Body of pancreas (tissue), 4 donors: ENCODE data around the gene HUNK. TPM values are rescaled to one million over a fixed set of nuclear protein-coding genes. Genes with fewer than 3 reads are reported as not detected.

Experiments used
- ATAC-seq: fragments of 150-250 bp; one replicate; pipeline ENCODE4 v1.9.1; 2016
- DNase-seq, 4 donors: peaks; one replicate each; pipeline ENCODE4 v3.0.0-alpha.2; 2019
- H3K27ac ChIP-seq, 4 donors: fragments of 200-600 bp; sonication (generic); 1 replicate in 3 of 4; 2 replicates in 1 of 4; pipeline versions ENCODE4 v1.5.1 to v1.6.1; 2016 to 2019; ENCODE audit warnings: mild to moderate bottlenecking in 1 of 4, mixed read lengths in 1 of 4, moderate library complexity in 1 of 4
- H3K27me3 ChIP-seq, 2 donors: fragments of 200-600 bp; sonication (generic); one replicate each; pipeline ENCODE4 v1.6.0; 2016; ENCODE audit warnings: mild to moderate bottlenecking in 1 of 2
- H3K36me3 ChIP-seq, 2 donors: fragments of 200-600 bp; sonication (generic); replicated peaks in 1 of 2; 2 replicates each; pipeline ENCODE4 v1.5.1; 2016; ENCODE audit warnings: low read depth in 2 of 2; ENCODE audit not compliant: insufficient read depth in 1 of 2
- H3K4me1 ChIP-seq: fragments of 200-600 bp; sonication (generic); one replicate; pipeline ENCODE4 v1.6.0; 2016
- H3K4me3 ChIP-seq, 2 donors: fragments of 200-600 bp; sonication (generic); 1 replicate in 1 of 2; 2 replicates in 1 of 2; pipeline ENCODE4 v1.5.1; 2016 to 2019
- H3K9me3 ChIP-seq, 3 donors: fragments of 200-600 bp; sonication (generic); 1 replicate in 2 of 3; 2 replicates in 1 of 3; pipeline ENCODE4 v1.5.1; 2016
- POLR2A ChIP-seq, 3 donors: fragments of 450-650 bp; IDR thresholded peaks; one replicate each; pipeline ENCODE4 v1.6.1; 2016; ENCODE audit warnings: antibody characterized with exemption in 3 of 3, mild to moderate bottlenecking in 2 of 3
- WGBS, 2 donors: methylation state at CpG; one replicate each; pipeline ENCODE4 v1.1.5; 2017; 5-methylcytosine and 5-hydroxymethylcytosine counted together
- intact Hi-C: fragments of 100-400 bp; cut with DNase I; formaldehyde crosslinking; loops from one replicate; pipeline ENCODE4 v1.15.1; 2023
- total RNA-seq, 2 donors: library from RNA; depleted of rRNA; stranded (reverse); fragments of >200 nt; gene quantifications; one replicate each; pipeline ENCODE4 v1.1.0, GENCODE V29; 2016
- TF ChIP-seq, protein P1 (sequence below), 7 experiments: fragments of 450-650 bp in 4 of 7; fragments of 200-600 bp in 3 of 7; sonication (generic) in 3 of 7; IDR thresholded peaks; one replicate each; pipeline ENCODE4 v1.5.1; 2016 to 2019; ENCODE audit warnings: antibody characterized with exemption in 7 of 7

Gene HUNK
- total RNA-seq, 2 donors from 2014 or later, result 6.7 to 9.2 TPM

DNA sequence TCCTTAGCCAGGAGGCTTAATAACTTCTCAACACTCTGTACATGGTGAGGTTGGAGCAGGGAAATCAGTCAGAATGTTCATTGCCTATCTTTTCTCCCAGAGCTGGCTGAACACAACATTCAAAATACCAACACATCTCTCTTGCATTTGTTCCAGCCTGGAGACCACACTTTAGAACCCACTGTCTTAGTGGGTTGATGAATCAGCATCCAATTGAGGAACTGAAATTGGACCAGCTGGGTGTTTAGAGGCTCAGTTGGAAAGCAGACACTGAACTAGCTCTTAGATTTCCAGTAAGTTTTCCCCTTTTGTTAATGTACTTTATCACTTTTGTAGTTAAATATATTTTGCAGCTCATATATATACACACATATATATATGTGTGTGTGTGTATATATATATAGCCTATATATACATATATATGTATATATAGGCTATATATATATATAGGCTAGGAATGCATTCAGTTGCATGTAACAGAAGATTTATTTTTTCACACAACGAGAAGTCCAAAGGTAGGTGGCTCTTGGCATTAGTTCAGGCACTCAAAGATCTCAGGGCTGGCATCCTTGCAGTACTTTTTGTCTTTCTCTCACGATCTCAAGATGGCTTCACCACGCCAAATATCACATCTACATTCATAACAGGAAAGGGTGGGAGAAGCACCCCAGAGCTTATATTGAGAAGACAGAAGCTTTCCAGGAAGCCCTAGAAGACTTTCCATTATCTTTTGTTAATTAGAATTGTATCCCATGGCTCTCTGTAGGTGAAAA lies 35.0 kb upstream of the HUNK start:
- H3K27ac ChIP-seq, result no peak overlapping the region
- no peak overlapping the region for H3K4me3 ChIP-seq
- H3K36me3 ChIP-seq, result no peaks in the 10 kb centered on the region
- H3K4me1 ChIP-seq, result no peaks in the 10 kb centered on the region
- 64 to 68% methylated on average over 3 of the region's 3 CpGs for WGBS, 2 donors
- H3K9me3 ChIP-seq, result no peaks in the 10 kb centered on the region
- DNase-seq (peak in 1 of 4 donors; percentile 2), ATAC-seq (no peak)
- intact Hi-C loops, result no loop called here
- no peaks in the 10 kb centered on the region for H3K27me3 ChIP-seq
- no peak for TF ChIP-seq POLR2A (IDR thresholded peaks at IDR 0.05)
- TF ChIP-seq, protein P1, sequence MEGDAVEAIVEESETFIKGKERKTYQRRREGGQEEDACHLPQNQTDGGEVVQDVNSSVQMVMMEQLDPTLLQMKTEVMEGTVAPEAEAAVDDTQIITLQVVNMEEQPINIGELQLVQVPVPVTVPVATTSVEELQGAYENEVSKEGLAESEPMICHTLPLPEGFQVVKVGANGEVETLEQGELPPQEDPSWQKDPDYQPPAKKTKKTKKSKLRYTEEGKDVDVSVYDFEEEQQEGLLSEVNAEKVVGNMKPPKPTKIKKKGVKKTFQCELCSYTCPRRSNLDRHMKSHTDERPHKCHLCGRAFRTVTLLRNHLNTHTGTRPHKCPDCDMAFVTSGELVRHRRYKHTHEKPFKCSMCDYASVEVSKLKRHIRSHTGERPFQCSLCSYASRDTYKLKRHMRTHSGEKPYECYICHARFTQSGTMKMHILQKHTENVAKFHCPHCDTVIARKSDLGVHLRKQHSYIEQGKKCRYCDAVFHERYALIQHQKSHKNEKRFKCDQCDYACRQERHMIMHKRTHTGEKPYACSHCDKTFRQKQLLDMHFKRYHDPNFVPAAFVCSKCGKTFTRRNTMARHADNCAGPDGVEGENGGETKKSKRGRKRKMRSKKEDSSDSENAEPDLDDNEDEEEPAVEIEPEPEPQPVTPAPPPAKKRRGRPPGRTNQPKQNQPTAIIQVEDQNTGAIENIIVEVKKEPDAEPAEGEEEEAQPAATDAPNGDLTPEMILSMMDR (IDR thresholded peaks at IDR 0.05), result no peak

DNA sequence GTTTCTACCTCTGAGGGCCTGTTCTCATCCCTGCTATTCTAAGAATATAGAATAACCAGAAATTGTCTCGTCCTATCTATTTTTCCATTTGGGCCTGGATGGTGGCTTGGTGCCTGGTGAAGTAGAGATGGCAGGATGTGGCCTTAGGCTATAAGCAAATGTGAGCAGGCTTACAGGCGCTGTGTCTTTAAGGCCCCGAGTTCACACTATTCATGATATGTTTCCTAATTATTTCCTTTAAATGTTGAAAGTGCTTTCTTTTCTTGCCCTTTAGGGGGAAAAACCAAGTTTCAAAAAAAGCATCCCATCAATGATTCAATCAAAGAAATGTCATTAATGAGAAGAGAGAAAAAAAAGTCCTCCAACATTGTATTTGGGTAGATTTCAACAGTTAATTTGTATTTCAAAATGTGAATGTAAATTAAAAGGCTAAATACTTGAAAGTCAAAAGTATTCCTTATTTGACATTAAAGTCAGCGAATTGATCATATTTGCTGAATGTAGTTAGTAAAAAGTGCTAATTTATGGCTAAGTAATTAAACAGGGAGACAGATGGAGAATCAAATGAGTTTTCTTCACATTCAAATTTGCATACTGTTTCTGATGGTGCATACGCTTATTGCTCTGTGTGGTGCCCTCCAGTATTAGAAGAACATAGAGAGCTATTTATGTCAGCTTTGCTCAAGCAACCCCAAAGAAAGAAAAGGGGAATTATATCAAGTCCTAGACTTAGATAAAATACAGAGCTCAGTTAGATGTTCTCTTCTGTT lies 34.0 kb upstream of the HUNK start:
- 74 to 76% methylated on average over 5 of the region's 5 CpGs for WGBS, 2 donors
- no peaks in the 10 kb centered on the region for H3K4me1 ChIP-seq
- no peaks in the 10 kb centered on the region for H3K27me3 ChIP-seq
- no peak overlapping the region for H3K27ac ChIP-seq
- TF ChIP-seq, protein P1 (IDR thresholded peaks at IDR 0.05), result no peak
- TF ChIP-seq POLR2A (IDR thresholded peaks at IDR 0.05), result no peak
- no peak for ATAC-seq
- intact Hi-C loops, result no loop called here
- no peak overlapping the region for H3K4me3 ChIP-seq
- no peak for DNase-seq
- no peaks in the 10 kb centered on the region for H3K36me3 ChIP-seq
- no peaks in the 10 kb centered on the region for H3K9me3 ChIP-seq

DNA sequence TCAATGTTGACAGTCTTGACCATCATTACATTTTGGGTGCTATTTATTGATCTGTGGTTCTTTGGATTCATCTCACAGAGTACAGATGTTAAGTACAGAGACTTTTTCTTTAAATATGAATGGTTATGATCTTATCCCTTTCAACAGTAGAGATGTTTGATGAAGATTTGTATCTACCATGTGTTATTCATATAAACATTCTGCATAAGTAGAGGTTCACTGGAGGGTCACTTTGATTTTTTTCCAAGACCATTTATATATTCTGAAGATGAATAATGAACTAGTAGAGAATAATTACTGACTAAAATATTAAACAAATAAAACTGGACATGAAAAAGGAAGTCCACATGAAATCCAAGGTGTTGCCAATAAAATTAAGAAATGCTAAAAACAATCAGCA lies 28.6 kb upstream of the HUNK start:
- intact Hi-C loops, result no loop called here
- Histone ChIP-seq H3K27me3 (no peaks in the 10 kb centered on the region), H3K36me3 (no peaks in the 10 kb centered on the region), H3K9me3 (no peaks in the 10 kb centered on the region), H3K27ac (no peak overlapping the region), H3K4me1 (no peaks in the 10 kb centered on the region), H3K4me3 (no peak overlapping the region)
- TF ChIP-seq, protein P1 (IDR thresholded peaks at IDR 0.05), result no peak
- ATAC-seq, result no peak
- no peak for DNase-seq

DNA sequence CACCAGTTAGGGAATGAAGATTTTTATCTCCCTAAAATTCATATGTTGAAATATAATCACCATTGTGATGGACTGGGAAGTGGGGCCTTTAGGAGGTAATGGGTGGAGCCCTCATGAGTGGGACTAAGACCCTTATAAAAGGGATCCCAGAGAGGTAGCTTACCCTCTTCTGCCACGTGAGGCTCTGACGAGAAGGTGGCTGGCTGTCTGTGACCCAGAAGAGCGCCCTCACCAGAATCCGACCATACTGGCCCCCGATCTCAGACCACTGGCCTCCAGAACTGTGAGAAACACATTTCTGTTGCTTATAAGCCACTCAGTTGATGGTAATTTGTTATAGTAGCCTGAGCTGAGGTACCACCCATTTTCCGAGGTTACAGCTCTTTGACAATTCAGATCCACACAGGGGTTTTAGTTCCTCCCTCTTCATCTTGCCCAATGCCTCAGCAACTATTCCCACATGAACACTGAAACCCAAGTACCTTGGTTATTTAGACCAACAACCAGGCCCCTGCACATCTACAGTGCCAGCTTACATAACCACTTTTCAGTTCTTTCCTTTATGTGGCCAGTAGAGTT lies 27.6 kb upstream of the HUNK start:
- Histone ChIP-seq H3K27ac (no peak overlapping the region), H3K27me3 (no peaks in the 10 kb centered on the region), H3K9me3 (no peaks in the 10 kb centered on the region), H3K36me3 (no peaks in the 10 kb centered on the region), H3K4me1 (no peaks in the 10 kb centered on the region), H3K4me3 (no peak overlapping the region)
- ATAC-seq (no peak), DNase-seq (no peak)
- no peak for TF ChIP-seq POLR2A (IDR thresholded peaks at IDR 0.05)
- TF ChIP-seq, protein P1 (IDR thresholded peaks at IDR 0.05), result no peak
- WGBS, 2 donors, result 49 to 68% methylated on average over 6 of the region's 6 CpGs
- intact Hi-C loops, result no loop called here
